ENCODE measurements around the gene VAMP3.
A peak's percentile ranks its signal among the peaks of the same experiment; 100 is the strongest.

Gene VAMP3

GRCh38 chr1:7770997-7771822 is at the start of gene VAMP3:
Gene VAMP3 (plus strand): TSS chr1:7771296. CDS start chr1:7771384, 88 bp downstream.
- peak; percentile 89 for DNase-seq

DNA sequence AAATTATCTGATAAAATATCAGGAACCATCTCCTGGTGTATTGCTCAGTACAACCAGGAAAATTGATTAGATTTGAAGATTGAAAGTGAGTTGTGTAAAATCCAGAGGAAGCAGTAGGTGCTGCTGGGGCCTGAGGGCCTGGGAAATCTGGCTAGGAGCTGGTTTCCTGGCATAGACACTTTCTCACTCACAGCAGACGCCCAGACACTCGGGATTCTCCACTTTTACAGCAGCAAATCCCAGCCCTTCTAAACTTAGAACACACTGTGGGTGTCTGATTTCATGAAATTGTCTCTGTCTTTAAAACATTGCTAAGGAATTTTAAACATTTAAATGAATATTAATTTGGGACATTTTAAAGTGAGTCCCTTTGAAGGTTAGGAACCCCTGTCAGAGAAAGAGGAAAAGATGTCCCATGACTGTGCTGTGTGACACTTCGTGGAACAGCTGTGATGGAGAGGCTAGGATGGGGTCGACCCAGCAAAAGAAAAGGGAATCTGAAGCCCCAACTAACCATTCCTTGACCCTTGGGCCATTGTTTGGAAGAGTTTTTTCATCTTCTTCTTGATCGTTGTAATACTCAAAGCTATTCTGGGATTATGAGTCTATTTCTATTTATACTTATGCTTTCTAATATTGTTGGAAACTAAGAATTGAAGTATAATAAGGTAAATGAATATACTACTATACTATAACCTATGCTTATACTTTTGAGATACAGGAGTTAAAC is 49.0 kb upstream of the VAMP3 start:
- DNase-seq: no peak

- no peak for DNase-seq
These were observed 48.5 kb upstream of the VAMP3 start for GRCh38 chr1:7722670-7723012.

GRCh38 chr1:7726623-7727022 is 44.5 kb upstream of the VAMP3 start:
- DNase-seq: no peak

DNA sequence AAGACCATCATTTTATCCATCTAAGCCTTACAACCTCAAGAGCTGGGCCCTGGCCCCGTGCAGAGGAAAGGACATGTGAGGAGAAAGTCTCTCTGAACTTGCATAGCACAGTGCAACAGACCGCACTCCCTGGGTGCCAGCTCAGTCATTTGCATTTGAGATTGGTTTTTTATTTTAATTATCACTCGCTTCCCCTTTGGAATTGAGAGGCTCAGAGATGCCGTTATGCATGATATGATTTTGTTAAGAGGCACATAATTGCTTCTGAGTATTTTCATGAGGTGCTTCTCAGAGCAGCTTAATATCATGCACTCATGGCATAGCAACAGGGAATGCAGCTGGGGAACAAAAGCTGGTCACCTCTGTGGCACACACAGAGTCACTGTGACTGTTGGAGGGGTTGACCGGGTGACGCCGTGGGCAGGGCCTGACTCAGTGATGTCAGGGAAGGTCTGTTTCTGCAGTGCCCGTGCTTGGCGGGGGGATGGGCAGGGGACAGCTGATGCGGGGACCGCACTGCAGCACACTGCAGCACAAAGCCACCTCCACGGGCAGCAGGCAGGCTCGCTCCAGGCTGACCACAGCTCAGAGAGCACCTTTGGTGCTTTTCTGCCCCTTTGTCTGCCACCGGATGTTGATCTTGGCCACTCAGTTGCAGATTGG is 43.2 kb upstream of the VAMP3 start:
- no peak for DNase-seq

DNA sequence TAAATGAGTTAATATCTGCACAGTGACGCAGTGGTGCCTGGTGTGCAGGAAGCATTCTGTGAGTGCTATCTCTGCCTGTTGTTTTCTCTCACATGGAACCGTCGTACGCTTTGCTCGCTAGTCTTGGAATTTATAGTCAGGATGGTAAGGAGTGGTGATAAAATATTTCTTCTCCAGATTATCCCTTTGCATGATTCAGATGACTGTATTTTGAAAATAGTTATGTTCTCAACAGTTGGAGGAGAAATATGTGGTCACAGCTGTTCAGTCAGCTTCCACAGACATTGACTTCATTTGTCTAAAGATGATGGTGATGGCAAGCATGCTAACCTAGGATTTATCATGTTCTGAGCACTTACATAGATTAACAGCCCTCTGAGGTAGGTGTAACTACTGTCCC is 41.3 kb upstream of the VAMP3 start:
- no peak for DNase-seq

GRCh38 chr1:7732331-7732730 is 38.8 kb upstream of the VAMP3 start:
- no peak for DNase-seq

DNA sequence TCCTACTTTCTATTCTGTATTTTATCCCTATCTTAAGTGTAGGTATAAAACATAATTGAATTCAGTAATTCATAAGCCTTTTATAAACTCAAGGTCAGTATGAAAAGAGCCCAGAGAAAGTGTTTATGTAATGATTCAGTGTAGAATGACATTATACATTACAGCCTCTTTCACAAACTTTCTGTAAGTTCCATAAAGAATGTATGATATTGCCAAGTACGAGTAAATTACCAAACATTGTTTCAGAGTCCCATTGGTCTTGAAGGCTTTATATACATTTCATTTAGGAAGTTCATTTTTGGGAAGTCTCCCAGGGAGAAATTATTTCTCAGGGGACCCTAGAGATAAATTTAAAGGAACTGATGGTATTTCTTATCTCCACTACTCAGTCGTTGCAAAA is 37.8 kb upstream of the VAMP3 start:
- no peak for DNase-seq

DNA sequence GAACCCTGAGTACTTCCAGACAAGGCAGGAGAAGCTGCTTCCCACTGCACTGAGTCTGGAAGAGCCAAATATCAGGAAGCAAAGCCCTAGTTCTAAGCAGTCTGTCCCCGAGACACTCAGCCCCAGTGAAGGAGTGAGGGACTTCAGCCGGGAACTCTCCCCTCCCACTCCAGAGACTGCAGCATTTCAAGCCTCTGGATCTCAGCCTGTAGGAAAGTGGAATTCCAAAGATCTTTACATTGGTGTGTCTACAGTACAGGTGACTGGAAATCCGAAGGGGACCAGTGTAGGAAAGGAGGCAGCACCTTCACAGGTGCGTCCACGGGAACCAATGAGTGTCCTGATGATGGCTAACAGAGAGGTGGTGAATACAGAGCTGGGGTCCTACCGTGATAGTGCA is 33.1 kb upstream of the VAMP3 start:
- DNase-seq: no peak

DNA sequence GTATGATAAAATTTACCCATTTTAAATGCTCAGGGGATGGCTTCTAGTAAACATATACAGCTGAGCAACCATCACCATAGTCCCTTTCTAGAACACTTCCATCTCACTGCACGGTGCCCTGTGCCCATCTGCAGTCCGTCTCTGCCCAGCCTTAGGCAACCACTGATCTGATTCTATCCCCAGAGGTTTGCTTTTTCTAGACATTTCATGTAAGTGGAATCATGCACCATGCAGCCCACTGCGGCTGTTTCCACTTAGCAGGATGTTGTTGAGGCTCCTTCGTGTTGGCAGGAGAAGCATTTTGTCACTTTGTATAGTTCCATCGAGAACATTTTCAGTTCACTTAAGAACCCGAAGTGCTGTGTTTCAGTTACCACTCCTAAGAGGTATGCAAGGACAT is 27.8 kb upstream of the VAMP3 start:
- no peak for DNase-seq

GRCh38 chr1:7744882-7745281 is 26.2 kb upstream of the VAMP3 start:
- no peak for DNase-seq

DNA sequence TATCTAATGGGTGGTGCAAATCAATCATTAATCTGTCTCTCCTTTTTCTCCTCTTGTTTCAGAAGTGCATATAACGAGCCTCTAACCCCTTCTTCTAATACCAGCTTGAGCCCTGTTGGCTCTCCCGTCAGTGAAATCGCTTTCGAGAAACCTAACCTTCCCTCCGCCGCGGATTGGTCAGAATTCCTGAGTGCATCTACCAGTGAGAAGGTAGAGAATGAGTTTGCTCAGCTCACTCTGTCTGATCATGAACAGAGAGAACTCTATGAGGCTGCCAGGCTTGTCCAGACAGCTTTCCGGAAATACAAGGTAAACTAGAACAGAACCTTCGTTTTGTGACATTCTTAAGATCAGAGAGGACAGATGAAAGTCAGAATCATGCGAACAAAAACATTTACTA is 25.3 kb upstream of the VAMP3 start:
- no peak for DNase-seq

DNA sequence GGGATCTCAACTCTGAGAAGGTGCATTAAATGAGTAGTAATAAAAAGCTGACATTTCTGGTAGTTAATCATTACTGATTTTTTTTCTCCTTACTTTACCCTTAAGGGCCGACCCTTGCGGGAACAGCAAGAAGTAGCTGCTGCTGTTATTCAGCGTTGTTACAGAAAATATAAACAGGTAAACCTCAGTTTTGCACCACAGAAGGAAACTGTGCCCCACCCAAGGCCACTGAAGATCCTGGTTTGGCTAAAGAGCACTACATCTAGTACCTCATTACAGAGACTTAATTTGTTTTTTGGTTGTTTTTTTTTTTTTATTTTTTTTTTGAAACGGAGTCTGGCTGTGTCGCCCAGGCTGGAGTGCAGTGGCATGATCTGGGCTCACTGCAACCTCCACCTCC is 23.5 kb upstream of the VAMP3 start:
- peak; percentile 20 for DNase-seq

- DNase-seq: no peak
These were observed 22.0 kb upstream of the VAMP3 start for GRCh38 chr1:7749126-7749525.

DNA sequence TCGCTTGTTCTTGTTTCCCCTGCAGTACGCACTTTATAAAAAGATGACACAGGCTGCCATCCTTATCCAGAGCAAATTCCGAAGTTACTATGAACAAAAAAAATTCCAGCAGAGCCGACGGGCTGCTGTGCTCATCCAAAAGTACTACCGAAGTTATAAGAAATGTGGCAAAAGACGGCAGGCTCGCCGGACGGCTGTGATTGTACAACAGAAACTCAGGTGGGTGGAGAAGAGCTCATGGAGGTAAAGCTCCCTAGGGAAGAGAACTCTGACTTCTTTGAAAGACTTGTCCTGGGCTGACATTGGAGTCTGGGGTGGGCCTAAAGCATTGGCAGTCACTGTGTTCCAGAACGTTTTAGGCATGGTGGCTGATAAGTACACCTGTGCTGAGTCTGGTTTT is 19.9 kb upstream of the VAMP3 start:
- DNase-seq: no peak

- DNase-seq: peak; percentile 63
These were observed 18.3 kb upstream of the VAMP3 start for GRCh38 chr1:7752512-7753417.

DNA sequence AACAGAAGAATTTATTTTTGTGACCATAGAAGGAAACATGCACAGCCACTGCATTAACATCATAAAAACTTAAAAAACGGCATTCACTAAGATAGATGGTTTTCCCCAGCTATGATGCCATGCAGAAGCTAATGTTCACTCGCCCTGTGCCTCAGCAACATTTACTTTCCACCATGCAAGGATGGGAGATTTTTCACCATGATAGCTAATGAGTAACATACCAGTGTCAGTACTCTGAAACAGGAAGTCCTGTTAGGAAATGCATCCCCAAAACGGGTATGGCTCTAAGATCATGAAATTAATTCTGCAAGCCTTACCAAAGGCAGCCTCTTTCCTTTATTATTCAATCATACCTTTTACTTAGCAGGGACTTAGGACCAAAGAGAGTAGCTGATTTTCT is 17.5 kb upstream of the VAMP3 start:
- no peak for DNase-seq

GRCh38 chr1:7754234-7754633 is 16.9 kb upstream of the VAMP3 start:
- DNase-seq: no peak

DNA sequence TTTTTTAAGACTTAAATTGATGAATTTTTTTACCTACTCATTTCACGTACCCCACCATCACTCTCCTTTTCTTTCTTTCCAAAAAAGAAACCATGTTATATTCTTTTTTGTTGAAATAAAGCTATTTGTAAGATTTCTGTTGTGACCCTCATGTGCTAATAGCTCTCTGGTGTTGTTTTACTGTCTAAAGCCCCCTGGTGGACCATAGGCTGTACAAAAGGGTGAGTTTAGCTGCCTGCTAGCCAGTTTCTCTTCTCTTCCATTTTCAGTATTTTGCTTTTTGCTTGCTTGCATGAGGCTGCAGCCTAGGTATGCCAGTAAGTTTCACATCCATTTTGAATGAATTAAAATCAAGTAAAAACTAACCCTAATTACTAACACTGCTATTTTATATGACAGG is 15.6 kb upstream of the VAMP3 start:
- DNase-seq: no peak

GRCh38 chr1:7760245-7760644 is 10.9 kb upstream of the VAMP3 start:
- DNase-seq: no peak

- DNase-seq: no peak
These were observed 10.0 kb upstream of the VAMP3 start for GRCh38 chr1:7761103-7761502.

GRCh38 chr1:7767176-7767575 is 3.9 kb upstream of the VAMP3 start:
- no peak for DNase-seq

- DNase-seq: no peak
These were observed 2.5 kb upstream of the VAMP3 start for GRCh38 chr1:7768583-7768982.
